Caco-2 (cell line): Measurements from ENCODE around the gene PRKCB. TPM values are rescaled to one million over a fixed set of nuclear protein-coding genes. Genes with fewer than 3 reads are reported as not detected.

Source experiments
- BruUV-seq: library from RNA; stranded (reverse); fragments of 400-500 nt; replicated peaks from 2 replicates; lab custom pipeline; 2021; lab: Mats Ljungman, UMichigan
- CTCF ChIA-PET: fragments of 300-600 bp; sonication (Branson Sonifier 250); formaldehyde crosslinking; loops from one replicate; lab custom pipeline; 2022; ENCODE audit warnings: antibody characterized with exemption; lab: Charles Lee
- POLR2A ChIA-PET: fragments of 300-600 bp; sonication (Branson Sonifier 250); formaldehyde crosslinking; loops from one replicate; lab custom pipeline; 2022; ENCODE audit warnings: antibody characterized with exemption; lab: Charles Lee
- DNase-seq, 2 experiments: peaks; one replicate each; pipeline versions ENCODE4 v3.0.0 to v3.0.0-alpha.2; 2020 to 2022
- H3K27me3 ChIP-seq: replicated peaks from 2 replicates; pipeline ENCODE4 v1.6.0; 2011; ENCODE audit warnings: low read length; ENCODE audit not compliant: control insufficient read depth, insufficient read depth
- H3K36me3 ChIP-seq: 2 replicates; pipeline ENCODE4 v1.5.1; 2011; ENCODE audit warnings: low read length; ENCODE audit not compliant: control insufficient read depth, insufficient read depth
- H3K4me1 ChIP-seq: fragments of 250-450 bp; sonication (Bioruptor Pico); 2 replicates; pipeline ENCODE4 v1.5.1; 2020; ENCODE audit warnings: mild to moderate bottlenecking
- H3K4me3 ChIP-seq: 2 replicates; pipeline ENCODE4 v1.5.1; 2011; ENCODE audit warnings: low read depth, mild to moderate bottlenecking, control low read depth, low read length
- H3K9me3 ChIP-seq: fragments of 250-450 bp; sonication (Bioruptor Pico); 2 replicates; pipeline ENCODE4 v1.5.1; 2020; ENCODE audit warnings: mild to moderate bottlenecking, moderate library complexity
- H3K27ac Mint-ChIP-seq: one replicate; pipeline ENCODE4 v1.8.0; 2022; ENCODE audit warnings: mixed read lengths; ENCODE audit not compliant: unreplicated experiment
- H3K27me3 Mint-ChIP-seq: one replicate; pipeline ENCODE4 v1.8.0; 2022; ENCODE audit warnings: mixed read lengths; ENCODE audit not compliant: insufficient read depth, unreplicated experiment
- H3K36me3 Mint-ChIP-seq: one replicate; pipeline ENCODE4 v1.8.0; 2022; ENCODE audit warnings: mild to moderate bottlenecking, mixed read lengths; ENCODE audit not compliant: insufficient read depth, unreplicated experiment
- H3K4me1 Mint-ChIP-seq: one replicate; pipeline ENCODE4 v1.8.0; 2022; ENCODE audit warnings: low read depth, mixed read lengths; ENCODE audit not compliant: unreplicated experiment
- H3K4me3 Mint-ChIP-seq: one replicate; pipeline ENCODE4 v1.8.0; 2022; ENCODE audit warnings: mild to moderate bottlenecking, moderate library complexity, mixed read lengths; ENCODE audit not compliant: unreplicated experiment
- H3K9me3 Mint-ChIP-seq: one replicate; pipeline ENCODE4 v1.8.0; 2022; ENCODE audit warnings: mixed read lengths; ENCODE audit not compliant: unreplicated experiment
- CTCF ChIP-seq, 2 experiments: fragments of 200-600 bp in 1 of 2; IDR thresholded peaks; 1 replicate in 1 of 2; 2 replicates in 1 of 2; pipeline versions ENCODE4 v1.5.1 to v1.8.0; 2011 to 2022; ENCODE audit warnings: antibody characterized with exemption in 1 of 2, control low read depth in 1 of 2, inconsistent platforms in 1 of 2, low read depth in 1 of 2, low read length in 1 of 2, mild to moderate bottlenecking in 1 of 2, moderate library complexity in 1 of 2; ENCODE audit not compliant: insufficient read depth in 1 of 2, severe bottlenecking in 1 of 2, unreplicated experiment in 1 of 2
- intact Hi-C: fragments of 100-400 bp; cut with micrococcal nuclease; formaldehyde crosslinking; loops from one replicate; pipeline ENCODE4 v1.10.0; 2022; ENCODE audit not compliant: unreplicated experiment
- total RNA-seq: library from RNA; stranded (reverse); gene quantifications from 2 replicates; pipeline ENCODE4 v1.2.3, GENCODE V29; 2022

Gene PRKCB
- total RNA-seq, 1 experiment from 2014 or later, result not detected

- no TSS peak for BruUV-seq
- Mint-ChIP-seq H3K4me1 (no peaks in the 10 kb centered on the region), H3K27ac (no peak overlapping the region), H3K36me3 (no peaks in the 10 kb centered on the region), H3K4me3 (no peak overlapping the region), H3K27me3 (peaks cover 9% of the 10 kb centered on the region), H3K9me3 (no peaks in the 10 kb centered on the region)
- TF ChIP-seq CTCF (IDR thresholded peaks at IDR 0.05; ENCODE audit: insufficient read depth in 1 of 2, low read depth in 1 of 2, low read length in 1 of 2, severe bottlenecking in 1 of 2, unreplicated experiment in 1 of 2), result no peak
- Histone ChIP-seq H3K4me3 (no peak overlapping the region), H3K9me3 (no peaks in the 10 kb centered on the region), H3K36me3 (no peaks in the 10 kb centered on the region), H3K27me3 (no peaks in the 10 kb centered on the region), H3K4me1 (no peaks in the 10 kb centered on the region)
- no peak for DNase-seq
- intact Hi-C loops, result no loop called here
- ChIA-PET CTCF (no interaction called here), POLR2A (no interaction called here)
These were observed 328.2 kb downstream of the PRKCB start for GRCh38 chr16:24163935-24164334.

GRCh38 chr16:24164416-24164815 is 328.6 kb downstream of the PRKCB start:
- intact Hi-C loops, result no loop called here
- Mint-ChIP-seq H3K4me1 (no peaks in the 10 kb centered on the region), H3K27ac (no peak overlapping the region), H3K27me3 (peaks cover 11% of the 10 kb centered on the region), H3K36me3 (no peaks in the 10 kb centered on the region), H3K4me3 (no peak overlapping the region), H3K9me3 (no peaks in the 10 kb centered on the region)
- no TSS peak for BruUV-seq
- Histone ChIP-seq H3K36me3 (no peaks in the 10 kb centered on the region), H3K4me3 (no peak overlapping the region), H3K4me1 (no peaks in the 10 kb centered on the region), H3K27me3 (no peaks in the 10 kb centered on the region), H3K9me3 (no peaks in the 10 kb centered on the region)
- CTCF ChIA-PET, result no interaction called here
- DNase-seq, result no peak
- POLR2A ChIA-PET, result no interaction called here
- no peak for TF ChIP-seq CTCF (IDR thresholded peaks at IDR 0.05; ENCODE audit: insufficient read depth in 1 of 2, low read depth in 1 of 2, low read length in 1 of 2, severe bottlenecking in 1 of 2, unreplicated experiment in 1 of 2)

- Mint-ChIP-seq H3K9me3 (no peaks in the 10 kb centered on the region), H3K4me1 (no peaks in the 10 kb centered on the region), H3K27me3 (peaks cover 13% of the 10 kb centered on the region), H3K4me3 (no peak overlapping the region), H3K36me3 (no peaks in the 10 kb centered on the region), H3K27ac (no peak overlapping the region)
- DNase-seq, result no peak
- no peak for TF ChIP-seq CTCF (IDR thresholded peaks at IDR 0.05; ENCODE audit: insufficient read depth in 1 of 2, low read depth in 1 of 2, low read length in 1 of 2, severe bottlenecking in 1 of 2, unreplicated experiment in 1 of 2)
- H3K4me3 ChIP-seq, result no peak overlapping the region
- intact Hi-C loops, result no loop called here
- no TSS peak for BruUV-seq
- CTCF ChIA-PET, result no interaction called here
- H3K4me1 ChIP-seq, result no peaks in the 10 kb centered on the region
- POLR2A ChIA-PET, result no interaction called here
- no peaks in the 10 kb centered on the region for H3K27me3 ChIP-seq
- H3K36me3 ChIP-seq, result no peaks in the 10 kb centered on the region
- H3K9me3 ChIP-seq, result no peaks in the 10 kb centered on the region
These were observed 329.5 kb downstream of the PRKCB start for GRCh38 chr16:24165273-24165672.
